NOMO-1 treated with dmso at 0.1 percent for 144 hours (cell line): ENCODE data around the gene EDA.
"Not testable (repeated sequence)": the region's sequence is repeated elsewhere in the genome, so short reads cannot be mapped to it uniquely, and the experiment has no call there.

Experiments
- DNase-seq: peaks from one replicate; lab custom pipeline; 2025; ENCODE audit not compliant: unreplicated experiment; lab: John Stamatoyannopoulos, UW

EDA gene

GRCh38 chrX:69948276-69948797 is 332.4 kb downstream of the EDA start:
- DNase-seq = no peak

GRCh38 chrX:69951753-69952152 is 335.8 kb downstream of the EDA start:
- no peak for DNase-seq

- no peak for DNase-seq
Observed at GRCh38 chrX:69959712-69960111, 343.8 kb downstream of the EDA start.

- DNase-seq = no peak
Observed at GRCh38 chrX:69961365-69962072, 345.6 kb downstream of the EDA start.

GRCh38 chrX:69968950-69969349 is 353.0 kb downstream of the EDA start:
- DNase-seq = no peak

GRCh38 chrX:69969460-69969859 is 353.5 kb downstream of the EDA start:
- no peak for DNase-seq

GRCh38 chrX:69987691-69988090 is 371.8 kb downstream of the EDA start:
- no peak for DNase-seq

- DNase-seq = no peak
Observed at GRCh38 chrX:69988955-69989394, 373.1 kb downstream of the EDA start.

- DNase-seq = no peak
Observed at GRCh38 chrX:69991685-69992084, 375.8 kb downstream of the EDA start.

GRCh38 chrX:69993494-69993893 is 377.6 kb downstream of the EDA start:
- DNase-seq = no peak

GRCh38 chrX:69995362-69996112 is 379.6 kb downstream of the EDA start:
- DNase-seq = no peak

- DNase-seq = no peak
Observed at GRCh38 chrX:69996113-69996468, 380.2 kb downstream of the EDA start.

- not testable (repeated sequence) for DNase-seq
Observed at GRCh38 chrX:69998299-69998698, 382.4 kb downstream of the EDA start.

GRCh38 chrX:70001269-70001668 is 385.4 kb downstream of the EDA start:
- DNase-seq = no peak

GRCh38 chrX:70001708-70002341 is 385.9 kb downstream of the EDA start:
- DNase-seq = no peak

GRCh38 chrX:70007946-70008345 is 392.0 kb downstream of the EDA start:
- no peak for DNase-seq

GRCh38 chrX:70009049-70009448 is 393.1 kb downstream of the EDA start:
- no peak for DNase-seq

GRCh38 chrX:70009970-70010369 is 394.1 kb downstream of the EDA start:
- no peak for DNase-seq

GRCh38 chrX:70012756-70013155 is 396.8 kb downstream of the EDA start:
- DNase-seq = no peak

- DNase-seq = no peak
Observed at GRCh38 chrX:70013466-70014381, 397.8 kb downstream of the EDA start.

- no peak for DNase-seq
Observed at GRCh38 chrX:70016513-70016912, 400.6 kb downstream of the EDA start.
